T-cell (primary cell): ENCODE data around the gene ACSL6. TPM values are rescaled to one million over a fixed set of nuclear protein-coding genes. Genes with fewer than 3 reads are reported as not detected.

ENCODE experiments used
- ATAC-seq, 4 experiments: fragments of 200-7000 bp in 3 of 4; fragments of 150-1000 bp in 1 of 4; cut with Tn5 transposase; replicated peaks in 1 of 4; 1 replicate in 3 of 4; 2 replicates in 1 of 4; pipeline ENCODE4 v1.10.0; 2021; ENCODE audit warnings: moderate library complexity in 3 of 4, mild to moderate bottlenecking in 2 of 4, moderate number of reproducible peaks in 1 of 4
- CTCF ChIA-PET, 2 donors: fragments of 300-600 bp; sonication (Branson Sonifier 250); formaldehyde crosslinking; loops; one replicate each; lab custom pipeline; 2022; ENCODE audit warnings: antibody characterized with exemption in 2 of 2; lab: Charles Lee
- POLR2A ChIA-PET, 2 donors: fragments of 300-600 bp; sonication (Branson Sonifier 250); formaldehyde crosslinking; loops; one replicate each; lab custom pipeline; 2022; ENCODE audit warnings: antibody characterized with exemption in 2 of 2; lab: Charles Lee
- DNase-seq, 35 experiments: peaks; one replicate each; pipeline versions ENCODE4 v3.0.0 to v3.0.0-alpha.2; 2013 to 2023
- H3K27ac ChIP-seq: one replicate; pipeline ENCODE4 v1.5.1; 2013; ENCODE audit warnings: low read length
- H3K27me3 ChIP-seq, 2 experiments: replicated peaks in 1 of 2; 1 replicate in 1 of 2; 2 replicates in 1 of 2; pipeline versions ENCODE4 v1.6.1 to v1.7.0; 2013; ENCODE audit warnings: low read length in 1 of 2, mixed read lengths in 1 of 2; ENCODE audit not compliant: control insufficient read depth in 2 of 2, insufficient read depth in 2 of 2; ENCODE audit errors: extremely low read depth in 1 of 2
- H3K36me3 ChIP-seq, 2 donors: 1 replicate in 1 of 2; 2 replicates in 1 of 2; pipeline versions ENCODE4 v1.6.1 to v1.7.0; 2013; ENCODE audit warnings: low read length in 1 of 2; ENCODE audit not compliant: control insufficient read depth in 2 of 2, insufficient read depth in 1 of 2; ENCODE audit errors: extremely low read depth in 1 of 2
- H3K4me1 ChIP-seq, 2 experiments: 1 replicate in 1 of 2; 2 replicates in 1 of 2; pipeline versions ENCODE4 v1.6.1 to v1.7.0; 2013; ENCODE audit warnings: low read length in 2 of 2, mixed read lengths in 1 of 2; ENCODE audit not compliant: insufficient read depth in 2 of 2, control insufficient read depth in 1 of 2; ENCODE audit errors: extremely low read depth in 1 of 2
- H3K4me3 ChIP-seq, 2 donors: 1 replicate in 1 of 2; 2 replicates in 1 of 2; pipeline versions ENCODE4 v1.5.1 to v1.7.0; 2013; ENCODE audit warnings: mild to moderate bottlenecking in 2 of 2, low read length in 1 of 2, moderate library complexity in 1 of 2; ENCODE audit not compliant: control insufficient read depth in 1 of 2; ENCODE audit errors: extremely low read depth in 1 of 2
- H3K9me3 ChIP-seq: 2 replicates; pipeline ENCODE4 v1.7.0; 2013
- H3K27ac Mint-ChIP-seq, 2 donors: one replicate each; pipeline ENCODE4 v1.8.0; 2020 to 2021; ENCODE audit warnings: mild to moderate bottlenecking in 2 of 2, mixed read lengths in 2 of 2
- H3K27me3 Mint-ChIP-seq, 2 donors: one replicate each; pipeline ENCODE4 v1.8.0; 2021 to 2022; ENCODE audit warnings: mixed read lengths in 2 of 2
- H3K36me3 Mint-ChIP-seq: one replicate; pipeline ENCODE4 v1.8.0; 2021; ENCODE audit warnings: mixed read lengths
- H3K4me1 Mint-ChIP-seq, 3 donors: one replicate each; pipeline ENCODE4 v1.8.0; 2020 to 2022; ENCODE audit warnings: mixed read lengths in 3 of 3, mild to moderate bottlenecking in 1 of 3
- H3K4me3 Mint-ChIP-seq, 3 donors: one replicate each; pipeline ENCODE4 v1.8.0; 2020 to 2022; ENCODE audit warnings: mild to moderate bottlenecking in 3 of 3, mixed read lengths in 3 of 3, moderate library complexity in 3 of 3
- H3K9me3 Mint-ChIP-seq, 3 donors: one replicate each; pipeline ENCODE4 v1.8.0; 2020 to 2022; ENCODE audit warnings: mixed read lengths in 3 of 3
- WGBS: methylation state at CpG from one replicate; pipeline ENCODE4 v1.1.5; 2013; ENCODE audit warnings: missing lambda C conversion rate; ENCODE audit not compliant: insufficient coverage; 5-methylcytosine and 5-hydroxymethylcytosine counted together
- total RNA-seq, 35 experiments: library from RNA in 6 of 35; stranded (reverse) in 6 of 35; fragments of 120-200 nt in 1 of 35; gene quantifications; one replicate each; pipeline versions ENCODE4 v1.2.1 to v1.2.4 and lab custom pipeline; 2013 to 2026

ACSL6 gene
- total RNA-seq, 5 donors from 2014 or later (not counting 1 experiment from before 2014, with no cell fraction given) = 23.7 to 42.9 (median 27.8) TPM

GRCh38 chr5:132006331-132007120 is 4.9 kb downstream of the ACSL6 start:
- Mint-ChIP-seq H3K27me3 (peaks cover 8 to 14% of the 10 kb centered on the region in 2 donors), H3K4me3 (no peak overlapping the region), H3K9me3 (no peaks in the 10 kb centered on the region), H3K36me3 (no peaks in the 10 kb centered on the region), H3K4me1 (peaks cover 41 to 48% (median 43%) of the 10 kb centered on the region in 3 donors), H3K27ac (no peak overlapping the region)
- ChIA-PET CTCF (interaction anchor here (0.5 to 7.4 kb wide), 11 partner anchors 9 to 418 kb away, joined by 3 to 169 read pairs (median 4); no protein-coding TSS in a partner anchor), POLR2A (interaction anchor here in 1 of 2 donors (0.6 kb wide), 1 partner anchor 208 kb away, joined by 3 read pairs; no protein-coding TSS in a partner anchor)
- Histone ChIP-seq H3K27me3 (peaks cover 0 to 30% of the 10 kb centered on the region in 2 experiments), H3K36me3 (no peaks in the 10 kb centered on the region), H3K9me3 (no peaks in the 10 kb centered on the region), H3K27ac (no peak overlapping the region), H3K4me1 (peaks cover 4 to 37% of the 10 kb centered on the region in 2 experiments), H3K4me3 (no peak overlapping the region)
- 100% methylated on average over 4 of the region's 6 CpGs for WGBS
- no peak for DNase-seq
- no peak for ATAC-seq

- H3K4me1 ChIP-seq = peaks cover 9 to 38% of the 10 kb centered on the region in 2 experiments
- H3K4me3 Mint-ChIP-seq = no peak overlapping the region
- H3K27ac ChIP-seq = no peak overlapping the region
- no peaks in the 10 kb centered on the region for H3K9me3 ChIP-seq
- ChIA-PET CTCF (interaction anchor here (0.6 to 7.4 kb wide), 8 partner anchors 9 to 417 kb away, joined by 3 to 169 read pairs (median 6); no protein-coding TSS in a partner anchor), POLR2A (no interaction called here)
- no peaks in the 10 kb centered on the region for H3K36me3 Mint-ChIP-seq
- H3K4me3 ChIP-seq = no peak overlapping the region
- no peak for DNase-seq
- H3K27me3 Mint-ChIP-seq = peaks cover 5 to 7% of the 10 kb centered on the region in 2 donors
- H3K4me1 Mint-ChIP-seq = peaks cover 43 to 50% (median 45%) of the 10 kb centered on the region in 3 donors
- H3K27me3 ChIP-seq = peaks cover 0 to 22% of the 10 kb centered on the region in 2 experiments
- H3K27ac Mint-ChIP-seq = peak overlapping the region in 1 of 2 donors; percentile 34
- WGBS = 100% methylated on average over 1 of the region's 3 CpGs
- ATAC-seq = no peak
- H3K36me3 ChIP-seq = no peaks in the 10 kb centered on the region
- no peaks in the 10 kb centered on the region for H3K9me3 Mint-ChIP-seq
Measured at GRCh38 chr5:132005591-132005990, 5.9 kb downstream of the ACSL6 start.

- POLR2A ChIA-PET = no interaction called here
- DNase-seq (no peak), ATAC-seq (no peak)
- H3K9me3 Mint-ChIP-seq = no peaks in the 10 kb centered on the region
- peaks cover 51 to 58% (median 54%) of the 10 kb centered on the region in 3 donors for H3K4me1 Mint-ChIP-seq
- Histone ChIP-seq H3K4me1 (peaks cover 25 to 52% of the 10 kb centered on the region in 2 experiments), H3K36me3 (no peaks in the 10 kb centered on the region), H3K27me3 (peaks cover 0 to 8% of the 10 kb centered on the region in 2 experiments), H3K9me3 (no peaks in the 10 kb centered on the region), H3K4me3 (no peak overlapping the region), H3K27ac (no peak overlapping the region)
- H3K4me3 Mint-ChIP-seq = no peak overlapping the region
- CTCF ChIA-PET = interaction anchor here in 1 of 2 donors (0.6 to 0.7 kb wide), 3 partner anchors 33 to 420 kb away, joined by 3 to 4 read pairs (median 3); no protein-coding TSS in a partner anchor
- H3K27me3 Mint-ChIP-seq = peaks cover 0 to 2% of the 10 kb centered on the region in 2 donors
- H3K36me3 Mint-ChIP-seq = no peaks in the 10 kb centered on the region
- 100% methylated on average over 1 of the region's 3 CpGs for WGBS
- no peak overlapping the region for H3K27ac Mint-ChIP-seq
Measured at GRCh38 chr5:132003982-132004381, 7.5 kb downstream of the ACSL6 start.

DNA sequence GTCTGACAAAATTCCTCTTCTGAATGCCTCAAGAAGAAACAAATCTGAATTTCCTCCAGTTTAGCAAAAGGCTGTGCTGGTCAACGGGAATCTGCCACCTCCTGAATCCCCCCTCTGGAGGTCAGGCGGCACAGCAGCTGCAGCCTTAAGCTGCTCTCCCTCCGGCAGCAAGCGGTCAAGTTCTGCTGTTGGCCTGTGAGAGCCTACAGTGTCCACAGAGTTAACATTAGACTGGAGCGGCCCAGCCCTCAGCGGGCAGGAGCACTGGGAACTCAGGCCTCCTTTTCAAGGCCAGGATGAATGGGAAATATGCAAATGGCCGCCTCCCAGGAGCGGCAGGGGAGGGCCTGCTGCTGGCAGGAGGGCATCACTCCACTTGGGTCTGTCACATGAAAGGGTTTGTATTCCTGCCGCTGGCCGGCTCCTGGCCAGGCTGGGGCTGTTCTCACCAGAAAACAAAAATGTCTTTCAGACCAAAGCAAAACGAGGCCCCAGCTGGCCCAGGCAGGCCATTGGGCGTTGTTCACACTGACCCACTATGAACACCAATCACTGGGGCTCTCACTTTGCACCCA is 8.2 kb downstream of the ACSL6 start:
- H3K4me3 Mint-ChIP-seq = no peak overlapping the region
- H3K36me3 ChIP-seq = no peaks in the 10 kb centered on the region
- H3K4me1 ChIP-seq = peaks cover 25 to 59% of the 10 kb centered on the region in 2 experiments
- H3K27me3 Mint-ChIP-seq = no peaks in the 10 kb centered on the region
- ATAC-seq = no peak
- H3K27ac ChIP-seq = no peak overlapping the region
- H3K9me3 Mint-ChIP-seq = no peaks in the 10 kb centered on the region
- no peaks in the 10 kb centered on the region for H3K36me3 Mint-ChIP-seq
- H3K4me3 ChIP-seq = no peak overlapping the region
- ChIA-PET POLR2A (no interaction called here), CTCF (interaction anchor here (0.5 to 0.9 kb wide), 4 partner anchors 34 to 423 kb away, joined by 3 to 4 read pairs (median 3); no protein-coding TSS in a partner anchor)
- no peak overlapping the region for H3K27ac Mint-ChIP-seq
- 92% methylated on average over 12 of the region's 12 CpGs for WGBS
- H3K27me3 ChIP-seq = peaks cover 0 to 4% of the 10 kb centered on the region in 2 experiments
- H3K4me1 Mint-ChIP-seq = peaks cover 54 to 59% (median 56%) of the 10 kb centered on the region in 3 donors
- H3K9me3 ChIP-seq = no peaks in the 10 kb centered on the region
- no peak for DNase-seq

- DNase-seq (no peak), ATAC-seq (no peak)
- Mint-ChIP-seq H3K36me3 (no peaks in the 10 kb centered on the region), H3K27me3 (no peaks in the 10 kb centered on the region), H3K4me1 (peaks cover 50 to 59% (median 56%) of the 10 kb centered on the region in 3 donors), H3K9me3 (no peaks in the 10 kb centered on the region), H3K27ac (peak overlapping the region in 1 of 2 donors; percentile 25), H3K4me3 (no peak overlapping the region)
- no peak overlapping the region for H3K27ac ChIP-seq
- H3K9me3 ChIP-seq = no peaks in the 10 kb centered on the region
- no peak overlapping the region for H3K4me3 ChIP-seq
- CTCF ChIA-PET = interaction anchor here (0.5 to 0.9 kb wide), 3 partner anchors 34 to 422 kb away, joined by 3 to 4 read pairs (median 3); no protein-coding TSS in a partner anchor
- POLR2A ChIA-PET = no interaction called here
- no CpG with 5 or more reads among the region's 2 CpGs for WGBS
- peaks cover 25 to 59% of the 10 kb centered on the region in 2 experiments for H3K4me1 ChIP-seq
- no peaks in the 10 kb centered on the region for H3K36me3 ChIP-seq
- H3K27me3 ChIP-seq = no peaks in the 10 kb centered on the region
Measured at GRCh38 chr5:132002757-132003156, 8.7 kb downstream of the ACSL6 start.
